OCI-LY7 (cell line): ENCODE results near the gene PROK2. TPM values are rescaled to one million over a fixed set of nuclear protein-coding genes. Genes with fewer than 3 reads are reported as not detected.

Source experiments
- BruUV-seq: library from RNA; stranded (reverse); fragments of 400-500 nt; replicated peaks from 2 replicates; lab custom pipeline; 2021; lab: Mats Ljungman, UMichigan
- CTCF ChIA-PET: fragments of 300-600 bp; sonication (Branson Sonifier 250); formaldehyde crosslinking; loops from one replicate; lab custom pipeline; 2022; ENCODE audit warnings: antibody characterized with exemption; ENCODE audit not compliant: unreplicated experiment; lab: Charles Lee
- POLR2A ChIA-PET: fragments of 300-600 bp; sonication (Branson Sonifier 250); formaldehyde crosslinking; loops from one replicate; lab custom pipeline; 2022; ENCODE audit warnings: antibody characterized with exemption; lab: Charles Lee
- DNase-seq: peaks from one replicate; pipeline ENCODE4 v3.0.0-alpha.2; 2015; ENCODE audit warnings: low spot score
- H2AFZ ChIP-seq: fragments of 200-600 bp; sonication (generic), shearing (Covaris generic); 2 replicates; pipeline ENCODE4 v1.6.1; 2014; ENCODE audit warnings: mild to moderate bottlenecking, antibody characterized with exemption, low read length, moderate library complexity
- H3K27ac ChIP-seq: fragments of 200-600 bp; sonication (generic); 2 replicates; pipeline ENCODE4 v1.5.1; 2014; ENCODE audit warnings: mixed run types, low read depth, mild to moderate bottlenecking, moderate library complexity, low read length, inconsistent platforms; ENCODE audit not compliant: poor library complexity, severe bottlenecking
- H3K36me3 ChIP-seq: fragments of 200-600 bp; sonication (generic); 2 replicates; pipeline ENCODE4 v1.6.1; 2014; ENCODE audit warnings: mild to moderate bottlenecking, antibody characterized with exemption, low read length, moderate library complexity, mixed read lengths; ENCODE audit not compliant: insufficient read depth
- H3K4me1 ChIP-seq: fragments of 200-600 bp; sonication (generic); 2 replicates; pipeline ENCODE4 v1.5.1; 2014; ENCODE audit warnings: mild to moderate bottlenecking, low read length; ENCODE audit not compliant: insufficient read depth, poor library complexity, severe bottlenecking
- H3K4me2 ChIP-seq: fragments of 200-600 bp; sonication (generic); 2 replicates; pipeline ENCODE4 v1.6.1; 2014; ENCODE audit warnings: mild to moderate bottlenecking, low read length
- H3K4me3 ChIP-seq: fragments of 200-600 bp; sonication (generic); 2 replicates; pipeline ENCODE4 v1.5.1; 2014; ENCODE audit warnings: mild to moderate bottlenecking, low read depth, low read length; ENCODE audit not compliant: poor library complexity, severe bottlenecking
- H3K79me2 ChIP-seq: fragments of 200-600 bp; sonication (generic); 2 replicates; pipeline ENCODE4 v1.6.1; 2016; ENCODE audit warnings: low read depth, mild to moderate bottlenecking, low read length, moderate library complexity, mixed read lengths; ENCODE audit not compliant: insufficient read depth
- H3K9me2 ChIP-seq: fragments of 200-600 bp; sonication (generic); 2 replicates; pipeline ENCODE4 v1.6.1; 2016; ENCODE audit warnings: mild to moderate bottlenecking, low read length, mixed read lengths; ENCODE audit not compliant: insufficient read depth
- H3K9me3 ChIP-seq: fragments of 200-600 bp; sonication (generic); 2 replicates; pipeline ENCODE4 v1.6.1; 2014; ENCODE audit warnings: mild to moderate bottlenecking, mixed run types, low read length, mixed read lengths
- H4K20me1 ChIP-seq: fragments of 200-600 bp; sonication (generic); 2 replicates; pipeline ENCODE4 v1.6.1; 2014; ENCODE audit warnings: mild to moderate bottlenecking, antibody characterized with exemption, low read length, moderate library complexity, mixed read lengths; ENCODE audit not compliant: insufficient read depth
- CTCF ChIP-seq: fragments of 200-600 bp; sonication (generic); conservative IDR thresholded peaks from 2 replicates; pipeline ENCODE4 v1.5.1; 2014; ENCODE audit warnings: mild to moderate bottlenecking, antibody characterized with exemption, low read length, moderate library complexity, mixed read lengths
- EZH2phosphoT487 ChIP-seq: fragments of 200-600 bp; sonication (generic); IDR thresholded peaks from 2 replicates; pipeline ENCODE4 v1.6.1; 2018; ENCODE audit warnings: low read depth, borderline replicate concordance, mild to moderate bottlenecking, mixed run types, antibody characterized with exemption, low read length, moderate library complexity, mixed read lengths
- intact Hi-C: fragments of 100-400 bp; cut with micrococcal nuclease; formaldehyde crosslinking; loops from one replicate; pipeline ENCODE4 v1.10.0; 2022; ENCODE audit not compliant: unreplicated experiment
- total RNA-seq, 2 experiments: library from RNA; depleted of rRNA in 1 of 2; stranded (reverse); fragments of >200 nt in 1 of 2; shearing (Covaris generic) in 1 of 2; gene quantifications; 2 replicates each; pipeline ENCODE4 v1.2.3, GENCODE V29; 2014 to 2022

The PROK2 gene
- total RNA-seq, 2 experiments from 2014 or later, result not detected

GRCh38 chr3:71789922-71790321, 5.0 kb upstream of the PROK2 start:
- POLR2A ChIA-PET, result interaction anchor here (0.6 kb wide), 1 partner anchor 1099 kb away, joined by 3 read pairs; no protein-coding TSS in a partner anchor
- no peaks in the 10 kb centered on the region for H3K9me2 ChIP-seq

GRCh38 chr3:71787851-71788405, 3.0 kb upstream of the PROK2 start:
- no peaks in the 10 kb centered on the region for H3K4me1 ChIP-seq
- H3K9me2 ChIP-seq, result no peaks in the 10 kb centered on the region
- no peaks in the 10 kb centered on the region for H3K9me3 ChIP-seq
- no peak overlapping the region for H2AFZ ChIP-seq
- POLR2A ChIA-PET, result no interaction called here
- H3K79me2 ChIP-seq, result no peaks in the 10 kb centered on the region
- CTCF ChIA-PET, result no interaction called here
- BruUV-seq, result no TSS peak
- no peak overlapping the region for H3K27ac ChIP-seq
- DNase-seq, result no peak
- no peak overlapping the region for H3K4me2 ChIP-seq
- TF ChIP-seq CTCF (no peak), EZH2phosphoT487 (no peak)
- intact Hi-C loops, result no loop called here
- no peaks in the 10 kb centered on the region for H3K36me3 ChIP-seq
- no peak overlapping the region for H3K4me3 ChIP-seq
- no peaks in the 10 kb centered on the region for H4K20me1 ChIP-seq

More at GRCh38 chr3:71789922-71790321, 5.0 kb upstream of the PROK2 start:
- no peak overlapping the region for H2AFZ ChIP-seq
- H4K20me1 ChIP-seq, result no peaks in the 10 kb centered on the region
- BruUV-seq, result no TSS peak
- H3K27ac ChIP-seq, result no peak overlapping the region
- H3K36me3 ChIP-seq, result no peaks in the 10 kb centered on the region
- H3K4me3 ChIP-seq, result no peak overlapping the region
- CTCF ChIA-PET, result no interaction called here
- intact Hi-C loops, result no loop called here
- H3K4me1 ChIP-seq, result no peaks in the 10 kb centered on the region
- H3K9me3 ChIP-seq, result no peaks in the 10 kb centered on the region
- no peak overlapping the region for H3K4me2 ChIP-seq
- H3K79me2 ChIP-seq, result no peaks in the 10 kb centered on the region
- TF ChIP-seq CTCF, result no peak
- no peak for TF ChIP-seq EZH2phosphoT487
- DNase-seq, result no peak

GRCh38 chr3:71786551-71786950, 1.6 kb upstream of the PROK2 start:
- H3K9me3 ChIP-seq, result no peaks in the 10 kb centered on the region
- no peaks in the 10 kb centered on the region for H3K79me2 ChIP-seq
- no peaks in the 10 kb centered on the region for H3K4me1 ChIP-seq
- intact Hi-C loops, result no loop called here
- no peak overlapping the region for H3K27ac ChIP-seq
- CTCF ChIA-PET, result no interaction called here
- H3K36me3 ChIP-seq, result no peaks in the 10 kb centered on the region
- H3K4me2 ChIP-seq, result no peak overlapping the region
- no peak overlapping the region for H3K4me3 ChIP-seq
- TF ChIP-seq CTCF (no peak), EZH2phosphoT487 (no peak)
- no peaks in the 10 kb centered on the region for H3K9me2 ChIP-seq
- no peaks in the 10 kb centered on the region for H4K20me1 ChIP-seq
- POLR2A ChIA-PET, result no interaction called here
- DNase-seq, result no peak
- no peak overlapping the region for H2AFZ ChIP-seq
- BruUV-seq, result no TSS peak
